ENCODE measurements around the gene RNASE3.
"Not testable (repeated sequence)": the region's sequence is repeated elsewhere in the genome, so short reads cannot be mapped to it uniquely, and the experiment has no call there.

Gene RNASE3

GRCh38 chr14:20919038-20919756 is 28.0 kb downstream of the RNASE3 start:
- not testable (repeated sequence) for DNase-seq

DNA sequence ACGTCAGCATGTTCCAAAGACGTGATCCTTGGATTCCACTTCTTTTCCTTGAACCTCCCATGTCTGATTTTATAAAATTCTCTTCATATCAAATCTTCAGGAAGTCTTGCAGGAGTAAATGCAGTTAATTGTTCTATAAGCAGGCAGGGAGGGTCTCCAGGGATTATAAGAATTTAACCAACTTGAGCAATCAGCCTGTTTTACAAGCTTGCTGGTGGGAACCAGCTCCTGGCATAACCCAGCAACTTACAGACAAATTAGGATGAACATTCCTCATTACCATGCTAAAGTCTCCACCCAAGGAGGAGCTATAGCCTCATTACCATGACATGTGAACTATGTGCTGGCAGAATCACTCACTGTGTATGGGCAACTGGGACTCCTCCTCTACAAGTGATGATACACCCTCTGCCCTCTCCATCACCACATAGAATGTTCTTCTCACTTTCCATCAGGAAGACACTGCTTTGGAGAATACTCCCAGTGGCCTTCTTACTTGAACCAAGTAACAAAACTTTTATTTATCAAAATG is 32.6 kb downstream of the RNASE3 start:
- not testable (repeated sequence) for DNase-seq

GRCh38 chr14:20934148-20934762 is 43.1 kb downstream of the RNASE3 start:
- DNase-seq = no peak

DNA sequence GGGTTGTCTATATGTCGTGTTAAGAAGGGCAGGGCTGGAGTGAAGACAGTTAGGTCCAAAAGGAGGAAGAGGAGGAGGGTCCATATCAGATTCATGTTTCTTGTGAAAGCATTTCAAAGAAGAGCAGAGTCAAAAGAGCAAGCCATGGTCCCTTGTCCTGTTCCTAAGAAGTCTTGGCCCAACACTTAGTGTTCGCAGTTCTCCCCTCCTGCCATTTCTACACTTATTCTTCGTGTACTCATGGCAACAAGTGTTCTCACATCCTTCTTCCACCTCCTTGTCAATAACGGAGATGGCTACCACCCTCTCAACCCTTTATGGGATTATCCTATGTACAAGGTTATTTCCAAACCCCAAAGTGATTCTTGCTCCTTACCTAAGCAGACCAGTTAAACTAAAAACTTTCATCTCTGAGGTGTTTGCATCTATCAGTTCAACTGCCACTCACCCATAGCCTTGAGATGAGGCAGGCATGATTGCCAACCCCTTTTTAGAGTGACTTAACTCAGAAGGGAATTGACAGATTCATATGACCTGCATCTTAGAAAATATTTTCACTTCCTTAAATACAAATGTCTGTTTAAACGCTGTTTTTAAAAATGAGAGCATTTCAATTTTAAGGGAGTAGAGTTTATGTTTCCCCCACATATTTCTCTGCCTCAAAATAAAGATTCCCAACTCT is 44.3 kb downstream of the RNASE3 start:
- no peak for DNase-seq

Measured in SHP77 treated with DMSO at 0.1 percent for 48 hours (cell line).